ENCODE data around the gene CD8B.
"Not testable (repeated sequence)": the region's sequence is repeated elsewhere in the genome, so short reads cannot be mapped to it uniquely, and the experiment has no call there.

- TF ChIP-seq, protein P1, sequence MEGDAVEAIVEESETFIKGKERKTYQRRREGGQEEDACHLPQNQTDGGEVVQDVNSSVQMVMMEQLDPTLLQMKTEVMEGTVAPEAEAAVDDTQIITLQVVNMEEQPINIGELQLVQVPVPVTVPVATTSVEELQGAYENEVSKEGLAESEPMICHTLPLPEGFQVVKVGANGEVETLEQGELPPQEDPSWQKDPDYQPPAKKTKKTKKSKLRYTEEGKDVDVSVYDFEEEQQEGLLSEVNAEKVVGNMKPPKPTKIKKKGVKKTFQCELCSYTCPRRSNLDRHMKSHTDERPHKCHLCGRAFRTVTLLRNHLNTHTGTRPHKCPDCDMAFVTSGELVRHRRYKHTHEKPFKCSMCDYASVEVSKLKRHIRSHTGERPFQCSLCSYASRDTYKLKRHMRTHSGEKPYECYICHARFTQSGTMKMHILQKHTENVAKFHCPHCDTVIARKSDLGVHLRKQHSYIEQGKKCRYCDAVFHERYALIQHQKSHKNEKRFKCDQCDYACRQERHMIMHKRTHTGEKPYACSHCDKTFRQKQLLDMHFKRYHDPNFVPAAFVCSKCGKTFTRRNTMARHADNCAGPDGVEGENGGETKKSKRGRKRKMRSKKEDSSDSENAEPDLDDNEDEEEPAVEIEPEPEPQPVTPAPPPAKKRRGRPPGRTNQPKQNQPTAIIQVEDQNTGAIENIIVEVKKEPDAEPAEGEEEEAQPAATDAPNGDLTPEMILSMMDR (IDR thresholded peaks at IDR 0.05), result not testable (repeated sequence)
- not testable (repeated sequence) for TF ChIP-seq POLR2A (IDR thresholded peaks at IDR 0.05)
Observed at GRCh38 chr2:86835548-86835889, 26.2 kb downstream of the CD8B start.

All from body of pancreas (tissue), 4 donors.